HUDEP-2 (cell line): ENCODE data around the gene ROPN1.
"Not testable (repeated sequence)": the region's sequence is repeated elsewhere in the genome, so short reads cannot be mapped to it uniquely, and the experiment has no call there.

ENCODE experiments used
- DNase-seq, 76 experiments: peaks; one replicate each; lab custom pipeline; 2025; ENCODE audit not compliant: unreplicated experiment in 76 of 76; lab: John Stamatoyannopoulos, UW

Gene ROPN1

GRCh38 chr3:124001366-124001765, 9.4 kb upstream of the ROPN1 start:
- not testable (repeated sequence) for DNase-seq

- DNase-seq, result no peak
Observed at GRCh38 chr3:123997543-123997942, 5.6 kb upstream of the ROPN1 start.

GRCh38 chr3:123993818-123994217, 1.9 kb upstream of the ROPN1 start:
- DNase-seq, result no peak

- no peak for DNase-seq
Observed at GRCh38 chr3:123986427-123986826, 5.5 kb downstream of the ROPN1 start.

GRCh38 chr3:123984957-123985356, 7.0 kb downstream of the ROPN1 start:
- DNase-seq, result no peak

- no peak for DNase-seq
Observed at GRCh38 chr3:123984350-123984749, 7.6 kb downstream of the ROPN1 start.

GRCh38 chr3:123981317-123981716, 10.6 kb downstream of the ROPN1 start:
- DNase-seq, result not testable (repeated sequence)

- DNase-seq, result no peak
Observed at GRCh38 chr3:123980539-123980938, 11.4 kb downstream of the ROPN1 start.

- peak in 9 of 76 experiments; percentile 0 to 18 (median 4) for DNase-seq
Observed at GRCh38 chr3:123979525-123980501, 12.1 kb downstream of the ROPN1 start.

- DNase-seq, result not testable (repeated sequence)
Observed at GRCh38 chr3:123976904-123977303, 15.0 kb downstream of the ROPN1 start.

GRCh38 chr3:123976181-123976898, 15.6 kb downstream of the ROPN1 start:
- not testable (repeated sequence) for DNase-seq

GRCh38 chr3:123975030-123975429, 16.9 kb downstream of the ROPN1 start:
- not testable (repeated sequence) for DNase-seq

GRCh38 chr3:123971406-123971805, 20.5 kb downstream of the ROPN1 start:
- no peak for DNase-seq

- not testable (repeated sequence) for DNase-seq
Observed at GRCh38 chr3:123967260-123967659, 24.7 kb downstream of the ROPN1 start.

GRCh38 chr3:123966799-123967198, 25.1 kb downstream of the ROPN1 start:
- DNase-seq, result not testable (repeated sequence)

GRCh38 chr3:123964793-123965192, 27.1 kb downstream of the ROPN1 start:
- not testable (repeated sequence) for DNase-seq

GRCh38 chr3:123961508-123961856, 30.4 kb downstream of the ROPN1 start:
- DNase-seq, result no peak

GRCh38 chr3:123960781-123961507, 31.0 kb downstream of the ROPN1 start, which contains the start of gene CCDC14:
Gene CCDC14, minus strand, starts transcription at chr3:123961229. Its CDS starts 56 bp downstream, at chr3:123961173.
- DNase-seq, result peak; percentile 19 to 94 (median 88)

- no peak for DNase-seq
Observed at GRCh38 chr3:123953735-123954134, 38.2 kb downstream of the ROPN1 start.

GRCh38 chr3:123952844-123953520, 38.9 kb downstream of the ROPN1 start:
- no peak for DNase-seq
